Tibial nerve (tissue), 4 donors: ENCODE results near the gene PRSS16. TPM values are rescaled to one million over a fixed set of nuclear protein-coding genes. Genes with fewer than 3 reads are reported as not detected.

ENCODE experiments used
- DNase-seq, 2 donors: peaks; one replicate each; pipeline ENCODE4 v3.0.0-alpha.2; 2019; ENCODE audit warnings: low spot score in 2 of 2
- H3K27ac ChIP-seq, 4 donors: fragments of 200-600 bp; sonication (generic) in 3 of 4; one replicate each; pipeline ENCODE4 v1.5.1; 2017 to 2019; ENCODE audit warnings: mild to moderate bottlenecking in 1 of 4
- H3K27me3 ChIP-seq, 2 donors: fragments of 200-600 bp; sonication (generic) in 1 of 2; one replicate each; pipeline versions ENCODE4 v1.5.1 to v1.6.0; 2017 to 2019
- H3K36me3 ChIP-seq, 3 donors: fragments of 200-600 bp; sonication (generic); one replicate each; pipeline ENCODE4 v1.5.1; 2018 to 2019
- H3K4me1 ChIP-seq, 4 donors: fragments of 200-600 bp; sonication (generic) in 3 of 4; one replicate each; pipeline ENCODE4 v1.5.1; 2017 to 2019
- H3K4me3 ChIP-seq, 4 donors: fragments of 200-600 bp; sonication (generic) in 3 of 4; one replicate each; pipeline ENCODE4 v1.5.1; 2017 to 2019; ENCODE audit warnings: mild to moderate bottlenecking in 1 of 4, moderate library complexity in 1 of 4
- H3K9me3 ChIP-seq, 4 donors: fragments of 200-600 bp; sonication (generic) in 3 of 4; one replicate each; pipeline ENCODE4 v1.5.1; 2017 to 2019
- EP300 ChIP-seq, 2 donors: sonication (generic); formaldehyde crosslinking; IDR thresholded peaks; one replicate each; pipeline ENCODE4 v1.6.1; 2017; ENCODE audit warnings: antibody characterized with exemption in 2 of 2, mild to moderate bottlenecking in 1 of 2
- POLR2A ChIP-seq, 2 donors: fragments of 450-650 bp; IDR thresholded peaks; one replicate each; pipeline ENCODE4 v1.6.1; 2017; ENCODE audit warnings: antibody characterized with exemption in 2 of 2, mild to moderate bottlenecking in 2 of 2, moderate library complexity in 2 of 2
- WGBS, 2 donors: methylation state at CpG; one replicate each; pipeline ENCODE4 v1.1.5; 2018; 5-methylcytosine and 5-hydroxymethylcytosine counted together
- total RNA-seq, 4 donors: library from RNA; depleted of rRNA; stranded (reverse); fragments of >200 nt; gene quantifications; one replicate each; pipeline ENCODE4 v1.1.0, GENCODE V29; 2016
- TF ChIP-seq, protein P1 (sequence below), 5 experiments: fragments of 200-600 bp in 3 of 5; fragments of 450-650 bp in 2 of 5; sonication (generic) in 3 of 5; IDR thresholded peaks; one replicate each; pipeline ENCODE4 v1.5.1; 2016 to 2019; ENCODE audit warnings: antibody characterized with exemption in 5 of 5, mild to moderate bottlenecking in 3 of 5, moderate library complexity in 2 of 5

The PRSS16 gene, protein sequence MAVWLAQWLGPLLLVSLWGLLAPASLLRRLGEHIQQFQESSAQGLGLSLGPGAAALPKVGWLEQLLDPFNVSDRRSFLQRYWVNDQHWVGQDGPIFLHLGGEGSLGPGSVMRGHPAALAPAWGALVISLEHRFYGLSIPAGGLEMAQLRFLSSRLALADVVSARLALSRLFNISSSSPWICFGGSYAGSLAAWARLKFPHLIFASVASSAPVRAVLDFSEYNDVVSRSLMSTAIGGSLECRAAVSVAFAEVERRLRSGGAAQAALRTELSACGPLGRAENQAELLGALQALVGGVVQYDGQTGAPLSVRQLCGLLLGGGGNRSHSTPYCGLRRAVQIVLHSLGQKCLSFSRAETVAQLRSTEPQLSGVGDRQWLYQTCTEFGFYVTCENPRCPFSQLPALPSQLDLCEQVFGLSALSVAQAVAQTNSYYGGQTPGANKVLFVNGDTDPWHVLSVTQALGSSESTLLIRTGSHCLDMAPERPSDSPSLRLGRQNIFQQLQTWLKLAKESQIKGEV
- not detected for total RNA-seq

DNA sequence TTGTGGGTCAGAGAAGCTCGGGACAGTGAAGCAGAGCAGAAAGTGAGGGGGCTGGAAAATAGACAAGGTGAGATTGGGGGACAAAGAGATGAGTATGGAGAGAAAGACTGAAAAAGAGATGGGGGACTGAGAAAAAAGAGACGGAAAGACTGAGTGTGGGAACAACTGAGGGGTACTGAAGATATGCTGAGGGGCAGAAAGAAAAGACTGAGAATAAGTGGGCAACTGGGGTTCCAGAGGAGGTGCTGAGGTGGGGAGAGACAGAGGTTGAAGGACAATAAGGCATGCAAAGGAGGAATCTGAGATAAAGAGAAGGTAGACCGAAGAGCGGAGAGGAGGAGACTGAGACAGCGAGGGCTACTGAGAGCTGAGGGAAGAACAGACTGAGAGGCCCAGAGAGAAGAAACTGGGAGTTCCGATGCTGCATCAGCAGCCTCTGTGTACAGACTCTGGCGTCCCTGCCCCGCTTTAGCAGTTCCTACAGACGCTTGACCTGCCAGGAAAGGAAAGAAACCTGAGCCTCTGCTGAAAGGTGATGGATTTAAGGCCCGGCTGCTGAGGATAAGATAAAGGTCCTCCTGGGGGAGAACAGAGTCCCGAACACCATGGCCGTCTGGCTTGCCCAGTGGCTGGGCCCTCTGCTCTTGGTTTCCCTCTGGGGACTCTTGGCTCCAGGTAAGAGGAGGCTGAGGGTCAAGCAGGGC, at the start of gene PRSS16:
TSS of gene PRSS16 (plus strand) at position 569 of the 704 bp plus-strand sequence. CDS start at position 606, 37 bp downstream.
- Histone ChIP-seq H3K36me3 (no peaks in the 10 kb centered on the region), H3K27ac (no peak within 1 kb of the TSS), H3K9me3 (peaks cover 0 to 5% (median 0%) of the 10 kb centered on the region in 4 donors), H3K27me3 (peaks cover 0 to 71% of the 10 kb centered on the region in 2 donors), H3K4me1 (peaks cover 0 to 17% (median 2%) of the 10 kb centered on the region in 4 donors), H3K4me3 (no peak within 1 kb of the TSS)
- DNase-seq = no peak
- TF ChIP-seq EP300 (IDR thresholded peaks at IDR 0.05) (no peak), POLR2A (IDR thresholded peaks at IDR 0.05) (no peak)
- TF ChIP-seq, protein P1, sequence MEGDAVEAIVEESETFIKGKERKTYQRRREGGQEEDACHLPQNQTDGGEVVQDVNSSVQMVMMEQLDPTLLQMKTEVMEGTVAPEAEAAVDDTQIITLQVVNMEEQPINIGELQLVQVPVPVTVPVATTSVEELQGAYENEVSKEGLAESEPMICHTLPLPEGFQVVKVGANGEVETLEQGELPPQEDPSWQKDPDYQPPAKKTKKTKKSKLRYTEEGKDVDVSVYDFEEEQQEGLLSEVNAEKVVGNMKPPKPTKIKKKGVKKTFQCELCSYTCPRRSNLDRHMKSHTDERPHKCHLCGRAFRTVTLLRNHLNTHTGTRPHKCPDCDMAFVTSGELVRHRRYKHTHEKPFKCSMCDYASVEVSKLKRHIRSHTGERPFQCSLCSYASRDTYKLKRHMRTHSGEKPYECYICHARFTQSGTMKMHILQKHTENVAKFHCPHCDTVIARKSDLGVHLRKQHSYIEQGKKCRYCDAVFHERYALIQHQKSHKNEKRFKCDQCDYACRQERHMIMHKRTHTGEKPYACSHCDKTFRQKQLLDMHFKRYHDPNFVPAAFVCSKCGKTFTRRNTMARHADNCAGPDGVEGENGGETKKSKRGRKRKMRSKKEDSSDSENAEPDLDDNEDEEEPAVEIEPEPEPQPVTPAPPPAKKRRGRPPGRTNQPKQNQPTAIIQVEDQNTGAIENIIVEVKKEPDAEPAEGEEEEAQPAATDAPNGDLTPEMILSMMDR (IDR thresholded peaks at IDR 0.05) = no peak
- WGBS, 2 donors = 60 to 63% methylated on average over 12 of the region's 12 CpGs

DNA sequence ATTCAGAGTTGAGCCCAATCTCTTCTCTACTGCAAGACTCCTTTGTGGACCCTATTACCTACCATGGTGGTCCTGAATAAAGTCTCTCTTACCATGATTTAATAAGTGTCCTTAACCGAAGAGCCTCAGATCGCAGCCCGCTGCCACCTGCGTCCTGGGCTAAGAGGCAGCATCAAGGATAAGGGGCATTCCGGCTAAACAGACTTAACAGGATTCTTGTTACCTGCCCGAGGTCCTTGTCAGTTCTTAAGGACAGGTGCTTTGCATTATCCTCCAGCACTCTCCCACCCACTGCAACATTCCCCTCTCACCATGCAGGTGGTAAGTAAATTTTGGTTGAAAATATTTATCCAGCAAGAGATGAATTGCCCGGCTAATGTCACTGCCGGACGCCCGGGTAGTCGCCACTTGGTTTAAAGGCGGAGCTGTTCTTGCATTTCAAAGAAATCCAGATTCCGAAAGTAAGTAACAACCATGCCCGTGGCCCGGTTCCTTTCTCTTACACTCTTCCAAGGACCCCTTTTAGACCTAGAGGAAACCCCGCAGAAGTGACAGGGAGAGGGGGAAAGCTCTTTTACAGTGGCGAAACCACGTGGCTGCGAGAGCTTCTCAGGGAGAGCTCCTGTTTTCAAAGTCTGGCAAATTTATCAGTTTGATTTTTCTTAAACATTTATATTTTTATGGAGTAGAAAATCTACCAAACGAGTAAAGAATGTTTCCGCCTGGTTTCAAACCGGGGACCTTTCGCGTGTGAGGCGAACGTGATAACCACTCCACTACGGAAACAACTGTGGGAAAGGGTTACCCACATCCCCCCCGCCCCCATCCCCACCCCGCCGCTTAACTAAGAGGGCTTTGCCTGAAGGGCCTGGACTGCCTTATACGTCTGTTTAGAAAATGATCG, 41.9 kb upstream of the PRSS16 start:
- 11 to 15% methylated on average over 32 of the region's 32 CpGs for WGBS, 2 donors

DNA sequence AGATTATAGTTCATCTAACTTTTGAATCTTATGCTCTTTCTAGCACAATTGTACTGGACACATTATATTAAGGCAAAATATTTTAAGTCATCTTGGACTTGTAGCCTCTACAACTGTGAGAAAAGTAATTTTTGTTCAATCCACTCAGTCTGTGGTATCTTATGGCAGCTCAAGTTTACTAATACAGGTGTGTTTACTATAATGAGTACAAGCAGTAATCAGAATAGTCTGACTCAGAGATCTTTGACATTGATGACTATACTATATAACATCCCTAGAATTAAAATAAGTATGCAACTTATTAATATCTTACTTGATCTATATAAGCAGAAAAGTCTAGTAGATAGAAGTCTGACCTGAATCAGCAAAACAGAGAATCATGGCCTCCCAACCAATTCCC, 40.7 kb upstream of the PRSS16 start:
- Histone ChIP-seq H3K27me3 (peaks cover 0 to 58% of the 10 kb centered on the region in 2 donors), H3K36me3 (no peaks in the 10 kb centered on the region), H3K4me1 (peaks cover 0 to 12% (median 0%) of the 10 kb centered on the region in 4 donors), H3K27ac (no peak overlapping the region), H3K4me3 (no peak overlapping the region), H3K9me3 (peaks cover 0 to 7% (median 0%) of the 10 kb centered on the region in 4 donors)
- no peak for DNase-seq
- TF ChIP-seq, protein P1 (IDR thresholded peaks at IDR 0.05) = no peak
- no peak for TF ChIP-seq EP300 (IDR thresholded peaks at IDR 0.05)
- no peak for TF ChIP-seq POLR2A (IDR thresholded peaks at IDR 0.05)

More for the DNA sequence above, 41.9 kb upstream of the PRSS16 start:
- Histone ChIP-seq H3K27me3 (peaks cover 0 to 58% of the 10 kb centered on the region in 2 donors), H3K9me3 (no peaks in the 10 kb centered on the region), H3K27ac (no peak overlapping the region), H3K36me3 (no peaks in the 10 kb centered on the region), H3K4me3 (peak overlapping the region in 1 of 4 donors; percentile 20), H3K4me1 (peaks cover 0 to 12% (median 0%) of the 10 kb centered on the region in 4 donors)
- DNase-seq = no peak
- TF ChIP-seq, protein P1 (IDR thresholded peaks at IDR 0.05) = no peak
- no peak for TF ChIP-seq POLR2A (IDR thresholded peaks at IDR 0.05)

DNA sequence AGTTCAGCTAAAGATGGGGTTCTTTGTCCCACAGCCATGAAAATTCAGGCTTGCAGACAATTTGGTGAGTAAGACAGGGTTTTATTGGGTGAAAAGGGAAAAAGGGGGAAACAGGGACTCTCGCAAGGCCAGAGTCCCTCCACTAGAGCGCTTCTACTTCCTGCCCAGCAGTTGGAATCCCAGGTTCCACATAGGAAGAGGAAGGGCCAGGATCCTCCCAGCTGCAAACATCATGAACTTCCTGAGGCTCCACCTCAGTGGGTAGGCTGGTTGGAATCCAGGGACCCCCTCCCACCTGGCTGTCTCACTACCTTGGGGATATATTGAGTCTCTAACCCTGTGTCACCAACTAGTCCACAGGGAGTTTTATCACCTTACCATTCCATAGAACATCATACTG, 39.5 kb upstream of the PRSS16 start:
- Histone ChIP-seq H3K9me3 (peaks cover 0 to 7% (median 0%) of the 10 kb centered on the region in 4 donors), H3K36me3 (no peaks in the 10 kb centered on the region), H3K4me3 (no peak overlapping the region), H3K27me3 (peaks cover 0 to 58% of the 10 kb centered on the region in 2 donors), H3K4me1 (peaks cover 0 to 12% (median 0%) of the 10 kb centered on the region in 4 donors), H3K27ac (no peak overlapping the region)
- no peak for TF ChIP-seq EP300 (IDR thresholded peaks at IDR 0.05)
- DNase-seq = no peak
- 84 to 90% methylated on average over 2 of the region's 2 CpGs for WGBS, 2 donors

- TF ChIP-seq EP300 (IDR thresholded peaks at IDR 0.05) = no peak
- TF ChIP-seq, protein P1 (IDR thresholded peaks at IDR 0.05) = no peak
- no peak for TF ChIP-seq POLR2A (IDR thresholded peaks at IDR 0.05)
- Histone ChIP-seq H3K27me3 (peaks cover 0 to 56% of the 10 kb centered on the region in 2 donors), H3K27ac (no peak overlapping the region), H3K4me1 (peaks cover 0 to 12% (median 0%) of the 10 kb centered on the region in 4 donors), H3K4me3 (no peak overlapping the region), H3K36me3 (no peaks in the 10 kb centered on the region), H3K9me3 (peaks cover 0 to 13% (median 0%) of the 10 kb centered on the region in 4 donors)
- no peak for DNase-seq
- WGBS, 2 donors = 73 to 81% methylated on average over 2 of the region's 2 CpGs
Observed at GRCh38 chr6:27209196-27209595, 38.3 kb upstream of the PRSS16 start.
